ENCODE data around the gene HOXC6. TPM values are rescaled to one million over a fixed set of nuclear protein-coding genes. Genes with fewer than 3 reads are reported as not detected.

HOXC6 gene
- total RNA-seq, 2 experiments from 2014 or later: not detected

DNA sequence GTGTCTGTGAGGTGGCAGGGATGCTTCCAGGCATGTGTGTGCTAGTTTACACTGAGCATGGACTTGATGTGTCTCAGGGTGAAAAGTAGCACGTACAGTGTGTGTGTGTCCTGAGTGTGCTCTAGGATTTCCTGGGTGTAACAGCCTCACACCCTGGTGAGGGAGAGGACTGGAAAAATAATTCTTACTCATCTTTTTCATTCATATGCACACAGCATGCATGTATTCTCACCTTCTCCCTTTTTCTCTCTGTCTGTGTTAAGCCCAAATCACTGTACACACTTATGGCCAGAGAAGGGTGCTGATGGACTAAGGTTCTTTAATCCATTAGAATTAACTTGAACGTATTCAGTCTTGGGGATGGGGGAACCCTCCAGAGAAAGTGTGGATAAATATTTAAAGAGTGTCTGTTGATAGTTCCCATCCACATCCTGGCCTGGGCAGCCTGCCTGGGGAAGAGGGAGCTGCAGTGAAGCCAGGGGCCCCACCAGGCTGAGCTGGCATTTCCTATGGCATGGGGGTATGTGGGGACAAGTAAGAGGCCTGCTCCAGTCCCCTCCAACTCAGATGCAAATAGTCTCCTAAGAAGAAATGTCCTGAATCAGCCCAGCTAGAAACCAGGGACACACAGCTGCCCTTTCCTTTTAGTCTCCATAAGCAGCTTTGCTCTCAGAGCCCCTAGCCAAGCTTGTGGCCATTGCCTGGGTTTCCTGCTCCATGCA lies 20.5 kb upstream of the HOXC6 start:
- Mint-ChIP-seq H3K36me3 (ENCODE audit: low read depth) (no peaks in the 10 kb centered on the region), H3K4me1 (ENCODE audit: low read depth) (peaks cover 44% of the 10 kb centered on the region), H3K27me3 (peaks cover 100% of the 10 kb centered on the region), H3K4me3 (peak overlapping the region; percentile 47), H3K9me3 (no peaks in the 10 kb centered on the region), H3K27ac (no peak overlapping the region)
- ATAC-seq (ENCODE audit: poor library complexity) (no peak), DNase-seq (no peak)
- H3K27me3 ChIP-seq (ENCODE audit: control insufficient read depth in 1 of 2, insufficient read depth in 2 of 2, low read length in 2 of 2): peaks cover 91 to 96% of the 10 kb centered on the region in 2 experiments
- H3K36me3 ChIP-seq (ENCODE audit: insufficient read depth, low read length): no peaks in the 10 kb centered on the region
- no peak overlapping the region for H3K27ac ChIP-seq (ENCODE audit: low read depth in 1 of 2, low read length in 2 of 2)
- ChIA-PET POLR2A (interaction anchor here (1.0 kb wide), 1 partner anchor 194 kb away, joined by 3 read pairs; no protein-coding TSS in a partner anchor), CTCF (interaction anchor here (0.6 to 6.3 kb wide), 7 partner anchors 25 to 207 kb away, joined by 3 to 59 read pairs (median 5); partner anchors contain the start of gene HOXC5)
- peaks cover 0 to 39% of the 10 kb centered on the region in 2 experiments for H3K9me3 ChIP-seq (ENCODE audit: control insufficient read depth in 1 of 2, insufficient read depth in 1 of 2, low read length in 2 of 2)
- no peak overlapping the region for H3K4me3 ChIP-seq (ENCODE audit: low read length)
- intact Hi-C loops (cut with DNase I, micrococcal nuclease): loop anchor here (2.0 to 10.0 kb wide), 4 partner anchors 193 to 375 kb away; partner anchors contain the start of genes GPR84 (in 1 of the 2) and ZNF385A (in 1 of the 2)
- peaks cover 43% of the 10 kb centered on the region for H3K4me1 ChIP-seq (ENCODE audit: insufficient read depth, low read length)
- TF ChIP-seq, protein P1, sequence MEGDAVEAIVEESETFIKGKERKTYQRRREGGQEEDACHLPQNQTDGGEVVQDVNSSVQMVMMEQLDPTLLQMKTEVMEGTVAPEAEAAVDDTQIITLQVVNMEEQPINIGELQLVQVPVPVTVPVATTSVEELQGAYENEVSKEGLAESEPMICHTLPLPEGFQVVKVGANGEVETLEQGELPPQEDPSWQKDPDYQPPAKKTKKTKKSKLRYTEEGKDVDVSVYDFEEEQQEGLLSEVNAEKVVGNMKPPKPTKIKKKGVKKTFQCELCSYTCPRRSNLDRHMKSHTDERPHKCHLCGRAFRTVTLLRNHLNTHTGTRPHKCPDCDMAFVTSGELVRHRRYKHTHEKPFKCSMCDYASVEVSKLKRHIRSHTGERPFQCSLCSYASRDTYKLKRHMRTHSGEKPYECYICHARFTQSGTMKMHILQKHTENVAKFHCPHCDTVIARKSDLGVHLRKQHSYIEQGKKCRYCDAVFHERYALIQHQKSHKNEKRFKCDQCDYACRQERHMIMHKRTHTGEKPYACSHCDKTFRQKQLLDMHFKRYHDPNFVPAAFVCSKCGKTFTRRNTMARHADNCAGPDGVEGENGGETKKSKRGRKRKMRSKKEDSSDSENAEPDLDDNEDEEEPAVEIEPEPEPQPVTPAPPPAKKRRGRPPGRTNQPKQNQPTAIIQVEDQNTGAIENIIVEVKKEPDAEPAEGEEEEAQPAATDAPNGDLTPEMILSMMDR (IDR thresholded peaks at IDR 0.05): no peak

DNA sequence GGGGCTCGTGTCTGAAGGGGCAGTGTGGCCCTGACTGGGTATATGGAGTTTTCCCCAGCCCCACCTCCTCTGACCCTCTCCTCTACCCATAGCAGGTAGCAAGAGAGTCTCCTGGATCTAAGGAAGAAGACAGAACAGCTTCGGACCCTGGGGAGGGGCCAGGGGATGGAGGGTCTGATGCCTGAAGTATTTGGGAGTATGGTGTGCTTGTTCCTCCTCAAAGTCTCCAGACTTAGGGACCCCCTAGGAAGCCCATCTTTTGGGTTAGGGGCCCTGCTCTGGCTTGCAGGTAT lies 20.0 kb upstream of the HOXC6 start:
- no peaks in the 10 kb centered on the region for H3K36me3 Mint-ChIP-seq (ENCODE audit: low read depth)
- Histone ChIP-seq H3K27ac (ENCODE audit: low read depth in 1 of 2, low read length in 2 of 2) (no peak overlapping the region), H3K36me3 (ENCODE audit: insufficient read depth, low read length) (no peaks in the 10 kb centered on the region), H3K4me1 (ENCODE audit: insufficient read depth, low read length) (peaks cover 43% of the 10 kb centered on the region), H3K27me3 (ENCODE audit: control insufficient read depth in 1 of 2, insufficient read depth in 2 of 2, low read length in 2 of 2) (peaks cover 91 to 96% of the 10 kb centered on the region in 2 experiments), H3K9me3 (ENCODE audit: control insufficient read depth in 1 of 2, insufficient read depth in 1 of 2, low read length in 2 of 2) (peaks cover 0 to 39% of the 10 kb centered on the region in 2 experiments), H3K4me3 (ENCODE audit: low read length) (no peak overlapping the region)
- H3K4me1 Mint-ChIP-seq (ENCODE audit: low read depth): peaks cover 44% of the 10 kb centered on the region
- no peak for DNase-seq
- ChIA-PET POLR2A (interaction anchor here (1.3 to 1.4 kb wide), 2 partner anchors 9 to 181 kb away, joined by 3 to 8 read pairs; partner anchors contain the start of gene SMUG1), CTCF (interaction anchor here (0.8 to 6.3 kb wide), 6 partner anchors 25 to 206 kb away, joined by 3 to 59 read pairs (median 12); partner anchors contain the start of gene HOXC5)
- no peaks in the 10 kb centered on the region for H3K9me3 Mint-ChIP-seq
- H3K27ac Mint-ChIP-seq: no peak overlapping the region
- peaks cover 100% of the 10 kb centered on the region for H3K27me3 Mint-ChIP-seq
- TF ChIP-seq, protein P1 (IDR thresholded peaks at IDR 0.05): no peak
- intact Hi-C loops (cut with DNase I, micrococcal nuclease): loop anchor here (5.0 to 10.0 kb wide), 3 partner anchors 357 to 374 kb away; partner anchors contain the start of genes GPR84 (in 1 of the 2) and ZNF385A (in 1 of the 2)
- ATAC-seq (ENCODE audit: poor library complexity): no peak
- no peak overlapping the region for H3K4me3 Mint-ChIP-seq

GRCh38 chr12:54009171-54010052 lies 18.8 kb upstream of the HOXC6 start:
- no peak overlapping the region for H3K27ac Mint-ChIP-seq
- H3K27me3 ChIP-seq (ENCODE audit: control insufficient read depth in 1 of 2, insufficient read depth in 2 of 2, low read length in 2 of 2): peaks cover 93 to 97% of the 10 kb centered on the region in 2 experiments
- intact Hi-C loops (cut with DNase I, micrococcal nuclease): loop anchor here (5.0 to 10.0 kb wide), 3 partner anchors 355 to 373 kb away; partner anchors contain the start of genes GPR84 (in 1 of the 2) and ZNF385A (in 1 of the 2)
- no peak overlapping the region for H3K4me3 ChIP-seq (ENCODE audit: low read length)
- H3K4me3 Mint-ChIP-seq: peak overlapping the region; percentile 79
- H3K9me3 Mint-ChIP-seq: no peaks in the 10 kb centered on the region
- H3K4me1 ChIP-seq (ENCODE audit: insufficient read depth, low read length): peaks cover 48% of the 10 kb centered on the region
- TF ChIP-seq, protein P1 (IDR thresholded peaks at IDR 0.05): no peak
- peak; percentile 46 for ATAC-seq (ENCODE audit: poor library complexity)
- DNase-seq: peak in 3 of 14 experiments; percentile 26 to 60 (median 58)
- no peaks in the 10 kb centered on the region for H3K36me3 ChIP-seq (ENCODE audit: insufficient read depth, low read length)
- POLR2A ChIA-PET: interaction anchor here (0.7 to 1.4 kb wide), 4 partner anchors 8 to 206 kb away, joined by 3 to 8 read pairs (median 4); partner anchors contain the start of genes HOXC9 and SMUG1
- H3K4me1 Mint-ChIP-seq (ENCODE audit: low read depth): peaks cover 45% of the 10 kb centered on the region
- H3K36me3 Mint-ChIP-seq (ENCODE audit: low read depth): no peaks in the 10 kb centered on the region
- peaks cover 100% of the 10 kb centered on the region for H3K27me3 Mint-ChIP-seq
- CTCF ChIA-PET: interaction anchor here (0.6 to 6.3 kb wide), 5 partner anchors 23 to 197 kb away, joined by 3 to 59 read pairs (median 19); partner anchors contain the start of gene HOXC5
- H3K9me3 ChIP-seq (ENCODE audit: control insufficient read depth in 1 of 2, insufficient read depth in 1 of 2, low read length in 2 of 2): peaks cover 0 to 44% of the 10 kb centered on the region in 2 experiments
- H3K27ac ChIP-seq (ENCODE audit: low read depth in 1 of 2, low read length in 2 of 2): no peak overlapping the region

All from CD4-positive, alpha-beta T cell (primary cell).